Measurements from ENCODE around the gene CYBA. TPM values are rescaled to one million over a fixed set of nuclear protein-coding genes. Genes with fewer than 3 reads are reported as not detected.

Gene CYBA
- total RNA-seq, 2 experiments from 2014 or later = 359 to 601 TPM

GRCh38 chr16:88691129-88691813 lies 40.4 kb upstream of the CYBA start:
- Histone ChIP-seq H2AFZ (ENCODE audit: low read length) (no peak overlapping the region), H3K4me3 (ENCODE audit: low read depth, low read length, poor library complexity, severe bottlenecking) (no peak overlapping the region), H3K27ac (ENCODE audit: low read depth, low read length, poor library complexity, severe bottlenecking) (no peak overlapping the region), H3K4me1 (ENCODE audit: insufficient read depth, low read length, poor library complexity, severe bottlenecking) (peaks cover 27% of the 10 kb centered on the region), H4K20me1 (ENCODE audit: insufficient read depth, low read length) (no peaks in the 10 kb centered on the region), H3K79me2 (ENCODE audit: insufficient read depth, low read depth, low read length) (no peaks in the 10 kb centered on the region), H3K9me3 (ENCODE audit: low read length) (no peaks in the 10 kb centered on the region), H3K4me2 (ENCODE audit: low read length) (no peak overlapping the region), H3K36me3 (ENCODE audit: insufficient read depth, low read length) (no peaks in the 10 kb centered on the region), H3K9me2 (ENCODE audit: insufficient read depth, low read length) (no peaks in the 10 kb centered on the region)
- no peak for TF ChIP-seq CTCF (conservative IDR thresholded peaks at IDR 0.05; ENCODE audit: low read length)
- TF ChIP-seq EZH2phosphoT487 (IDR thresholded peaks at IDR 0.05; ENCODE audit: borderline replicate concordance, low read depth, low read length) = no peak
- no peak for DNase-seq (ENCODE audit: low spot score)
- CTCF ChIA-PET (ENCODE audit: unreplicated experiment) = no interaction called here
- no TSS peak for BruUV-seq (replicated peaks)
- POLR2A ChIA-PET = no interaction called here
- intact Hi-C loops (cut with micrococcal nuclease; ENCODE audit: unreplicated experiment) = no loop called here

GRCh38 chr16:88690341-88691128 lies 39.7 kb upstream of the CYBA start:
- peaks cover 32% of the 10 kb centered on the region for H3K4me1 ChIP-seq (ENCODE audit: insufficient read depth, low read length, poor library complexity, severe bottlenecking)
- no peaks in the 10 kb centered on the region for H3K36me3 ChIP-seq (ENCODE audit: insufficient read depth, low read length)
- DNase-seq (ENCODE audit: low spot score) = no peak
- intact Hi-C loops (cut with micrococcal nuclease; ENCODE audit: unreplicated experiment) = no loop called here
- H3K9me3 ChIP-seq (ENCODE audit: low read length) = no peaks in the 10 kb centered on the region
- no peaks in the 10 kb centered on the region for H3K9me2 ChIP-seq (ENCODE audit: insufficient read depth, low read length)
- no peak overlapping the region for H3K4me3 ChIP-seq (ENCODE audit: low read depth, low read length, poor library complexity, severe bottlenecking)
- H3K79me2 ChIP-seq (ENCODE audit: insufficient read depth, low read depth, low read length) = no peaks in the 10 kb centered on the region
- no peak overlapping the region for H3K4me2 ChIP-seq (ENCODE audit: low read length)
- no peak overlapping the region for H3K27ac ChIP-seq (ENCODE audit: low read depth, low read length, poor library complexity, severe bottlenecking)
- H4K20me1 ChIP-seq (ENCODE audit: insufficient read depth, low read length) = no peaks in the 10 kb centered on the region
- no peak for TF ChIP-seq CTCF (conservative IDR thresholded peaks at IDR 0.05; ENCODE audit: low read length)
- TF ChIP-seq EZH2phosphoT487 (IDR thresholded peaks at IDR 0.05; ENCODE audit: borderline replicate concordance, low read depth, low read length) = no peak
- ChIA-PET CTCF (ENCODE audit: unreplicated experiment) (no interaction called here), POLR2A (no interaction called here)
- no peak overlapping the region for H2AFZ ChIP-seq (ENCODE audit: low read length)
- no TSS peak for BruUV-seq (replicated peaks)
